Muscle of back (tissue), 10 donors: Measurements from ENCODE around the gene SNX20. TPM values are rescaled to one million over a fixed set of nuclear protein-coding genes. Genes with fewer than 3 reads are reported as not detected.

Experiments used
- polyA plus RNA-seq, 10 donors: library from polyadenylated mRNA; unstranded; fragments of 120-200 nt; gene quantifications; one replicate each; pipeline ENCODE4 v1.2.1, GENCODE V29; 2013; ENCODE audit not compliant: insufficient read length in 10 of 10

SNX20 gene
- polyA plus RNA-seq, 10 donors = 0.88 to 2.9 (median 1.1) TPM

Other genes starting within 250 kb of the SNX20 start
- gene NKD1, start 132.9 kb downstream of the SNX20 start, polyA plus RNA-seq = 10 to 100 TPM in 1 of 10 donors, 1 to 10 TPM in 9; 2.2 to 11.1 (median 4.7) TPM
- 1 to 10 TPM in 3 of 10 donors, under 1 TPM in 7; 0.62 to 1.6 (median 0.90) TPM for gene NOD2, start 12.3 kb upstream of the SNX20 start, polyA plus RNA-seq
- 10 to 100 TPM; 18.9 to 34.2 (median 27.8) TPM for gene CYLD, start 60.8 kb upstream of the SNX20 start, polyA plus RNA-seq